Cardiac muscle cell (in vitro differentiated cells and primary cell): ENCODE results near the gene SMAD9. TPM values are rescaled to one million over a fixed set of nuclear protein-coding genes. Genes with fewer than 3 reads are reported as not detected.

Source experiments
- DNase-seq, 2 donors: peaks; one replicate each; pipeline versions ENCODE4 v3.0.0 to v3.0.0-alpha.2; 2010 to 2017; ENCODE audit warnings: low read depth in 1 of 2, low spot score in 1 of 2
- H3K27ac ChIP-seq: fragments of 200-600 bp; sonication (generic); 2 replicates; pipeline ENCODE4 v1.5.1; 2016
- H3K27me3 ChIP-seq: fragments of 200-600 bp; sonication (generic); 2 replicates; pipeline ENCODE4 v1.6.0; 2016; ENCODE audit warnings: control low read depth
- H3K36me3 ChIP-seq: fragments of 200-600 bp; sonication (generic); 2 replicates; pipeline ENCODE4 v1.5.1; 2016; ENCODE audit warnings: control low read depth
- H3K4me1 ChIP-seq: fragments of 200-600 bp; sonication (generic); 2 replicates; pipeline ENCODE4 v1.8.1; 2017; ENCODE audit warnings: low read depth, mild to moderate bottlenecking, mixed run types
- H3K4me3 ChIP-seq: fragments of 200-600 bp; sonication (generic); 2 replicates; pipeline ENCODE4 v1.5.1; 2016; ENCODE audit warnings: mild to moderate bottlenecking
- H3K9me3 ChIP-seq: fragments of 200-600 bp; sonication (generic); 2 replicates; pipeline ENCODE4 v1.5.1; 2017; ENCODE audit warnings: low read depth, mild to moderate bottlenecking, control low read depth
- polyA plus RNA-seq: library from polyadenylated mRNA; unstranded; fragments of >200 nt; fragmentation: Nextera tagmentation; extraction: Ambion mirVana; gene quantifications from 2 replicates; pipeline ENCODE4 v1.2.1, GENCODE V29; 2016
- total RNA-seq: library from RNA; depleted of rRNA; stranded (reverse); fragments of >200 nt; gene quantifications from 2 replicates; pipeline ENCODE4 v1.2.3, GENCODE V29; 2016
- TF ChIP-seq, protein P1 (sequence below): IDR thresholded peaks from 2 replicates; pipeline ENCODE4 v1.5.1; 2012; ENCODE audit warnings: low read depth, mild to moderate bottlenecking, low read length

Gene SMAD9
- total and polyA plus RNA-seq, 2 experiments from 2014 or later: 24.5 to 57.9 TPM

DNA sequence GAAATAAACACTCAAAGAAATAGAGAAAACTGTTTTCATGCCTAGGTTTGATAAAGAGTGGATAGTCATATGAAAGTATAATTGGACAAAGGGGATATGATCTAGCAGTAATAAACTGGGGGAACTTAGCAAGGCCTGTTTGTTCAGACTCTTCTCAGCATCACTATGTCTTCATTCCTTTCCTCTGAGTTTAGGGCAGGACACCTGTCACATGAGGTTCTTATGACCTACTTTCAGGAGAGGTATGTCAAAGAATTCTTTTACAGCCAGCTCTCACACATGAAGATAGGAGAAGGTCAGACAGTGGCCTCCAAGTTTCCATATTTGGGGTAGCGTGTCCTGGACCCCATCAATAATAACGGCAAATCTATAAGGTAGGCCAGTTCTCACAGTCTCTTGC is 112.4 kb downstream of the SMAD9 start:
- H3K27ac ChIP-seq: no peak overlapping the region
- no peaks in the 10 kb centered on the region for H3K36me3 ChIP-seq
- no peaks in the 10 kb centered on the region for H3K27me3 ChIP-seq
- DNase-seq: no peak
- no peak overlapping the region for H3K4me3 ChIP-seq
- no peaks in the 10 kb centered on the region for H3K4me1 ChIP-seq
- no peaks in the 10 kb centered on the region for H3K9me3 ChIP-seq
- TF ChIP-seq, protein P1, sequence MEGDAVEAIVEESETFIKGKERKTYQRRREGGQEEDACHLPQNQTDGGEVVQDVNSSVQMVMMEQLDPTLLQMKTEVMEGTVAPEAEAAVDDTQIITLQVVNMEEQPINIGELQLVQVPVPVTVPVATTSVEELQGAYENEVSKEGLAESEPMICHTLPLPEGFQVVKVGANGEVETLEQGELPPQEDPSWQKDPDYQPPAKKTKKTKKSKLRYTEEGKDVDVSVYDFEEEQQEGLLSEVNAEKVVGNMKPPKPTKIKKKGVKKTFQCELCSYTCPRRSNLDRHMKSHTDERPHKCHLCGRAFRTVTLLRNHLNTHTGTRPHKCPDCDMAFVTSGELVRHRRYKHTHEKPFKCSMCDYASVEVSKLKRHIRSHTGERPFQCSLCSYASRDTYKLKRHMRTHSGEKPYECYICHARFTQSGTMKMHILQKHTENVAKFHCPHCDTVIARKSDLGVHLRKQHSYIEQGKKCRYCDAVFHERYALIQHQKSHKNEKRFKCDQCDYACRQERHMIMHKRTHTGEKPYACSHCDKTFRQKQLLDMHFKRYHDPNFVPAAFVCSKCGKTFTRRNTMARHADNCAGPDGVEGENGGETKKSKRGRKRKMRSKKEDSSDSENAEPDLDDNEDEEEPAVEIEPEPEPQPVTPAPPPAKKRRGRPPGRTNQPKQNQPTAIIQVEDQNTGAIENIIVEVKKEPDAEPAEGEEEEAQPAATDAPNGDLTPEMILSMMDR: no peak

DNA sequence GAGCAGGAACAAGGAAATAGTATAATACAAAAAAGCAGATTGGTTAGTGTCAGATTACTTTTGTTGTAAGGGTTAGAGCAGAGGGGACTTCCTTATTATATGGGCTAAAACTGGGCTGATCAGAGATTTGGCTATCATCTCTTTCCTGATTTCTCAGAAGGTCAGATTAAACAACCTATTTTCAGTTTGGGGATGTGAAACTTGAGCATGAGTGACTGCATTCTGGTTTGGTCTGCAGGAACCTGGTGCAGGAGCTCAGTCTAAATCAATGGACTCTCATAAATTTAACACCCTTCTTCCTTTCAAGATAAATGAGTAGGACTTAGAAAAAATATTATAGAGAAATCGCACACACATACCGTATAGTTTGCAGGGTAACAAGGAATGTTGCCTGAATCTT is 113.9 kb downstream of the SMAD9 start:
- H3K36me3 ChIP-seq: no peaks in the 10 kb centered on the region

DNA sequence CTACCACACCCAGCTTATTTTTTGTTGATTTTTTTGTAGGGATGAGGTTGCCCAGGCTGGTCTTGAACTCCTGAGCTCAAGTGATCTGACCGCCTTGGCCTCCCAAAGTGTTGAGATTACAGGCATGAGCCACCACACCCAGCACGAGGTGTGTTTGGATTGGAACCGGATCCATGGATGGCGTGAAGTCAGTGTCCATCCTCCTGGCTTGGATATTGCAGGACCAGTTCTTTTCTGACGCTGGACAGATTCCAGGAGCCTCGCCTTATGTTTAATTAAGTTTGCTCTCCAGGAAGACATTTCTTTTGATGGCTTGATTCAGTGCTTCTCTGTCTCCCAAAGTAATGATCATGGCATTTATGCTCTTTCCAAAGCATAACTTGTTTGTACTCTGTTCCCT is 115.5 kb downstream of the SMAD9 start:
- no peak for DNase-seq
- TF ChIP-seq, protein P1: no peak
- Histone ChIP-seq H3K27me3 (no peaks in the 10 kb centered on the region), H3K9me3 (no peaks in the 10 kb centered on the region), H3K36me3 (no peaks in the 10 kb centered on the region), H3K4me1 (no peaks in the 10 kb centered on the region), H3K4me3 (no peak overlapping the region), H3K27ac (no peak overlapping the region)

More for the DNA sequence above, 113.9 kb downstream of the SMAD9 start:
- H3K9me3 ChIP-seq: no peaks in the 10 kb centered on the region
- TF ChIP-seq, protein P1: no peak
- no peak overlapping the region for H3K27ac ChIP-seq
- no peak overlapping the region for H3K4me3 ChIP-seq
- H3K4me1 ChIP-seq: no peaks in the 10 kb centered on the region
- DNase-seq: no peak
- no peaks in the 10 kb centered on the region for H3K27me3 ChIP-seq

DNA sequence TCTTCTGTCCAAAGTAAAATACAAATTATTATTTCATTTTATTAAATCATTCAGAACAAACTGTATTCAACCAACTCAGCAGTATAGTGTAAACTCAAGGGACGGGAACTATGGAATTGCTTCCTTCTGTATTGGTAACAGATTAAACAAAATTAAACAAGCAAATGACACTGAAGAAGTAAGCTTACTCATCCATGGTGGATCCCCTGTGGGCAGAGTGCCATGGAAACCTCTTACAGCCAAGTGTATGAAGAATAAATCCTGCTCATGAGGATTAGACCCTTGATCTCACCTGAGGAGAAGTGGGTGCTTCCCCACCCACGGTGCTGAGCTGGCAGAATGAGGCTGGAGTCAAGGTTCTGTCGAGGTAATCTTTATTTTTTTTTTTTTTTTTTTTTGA is 119.0 kb downstream of the SMAD9 start:
- no peak for DNase-seq
- Histone ChIP-seq H3K4me1 (no peaks in the 10 kb centered on the region), H3K27me3 (no peaks in the 10 kb centered on the region), H3K9me3 (no peaks in the 10 kb centered on the region), H3K4me3 (no peak overlapping the region), H3K27ac (no peak overlapping the region), H3K36me3 (no peaks in the 10 kb centered on the region)
- TF ChIP-seq, protein P1: no peak

- no peak overlapping the region for H3K27ac ChIP-seq
Observed at GRCh38 chr13:36796052-36796451, 124.0 kb downstream of the SMAD9 start.

More at GRCh38 chr13:36796052-36796451, 124.0 kb downstream of the SMAD9 start:
- no peaks in the 10 kb centered on the region for H3K27me3 ChIP-seq
- H3K4me1 ChIP-seq: no peaks in the 10 kb centered on the region
- no peaks in the 10 kb centered on the region for H3K36me3 ChIP-seq
- no peak for DNase-seq
- no peak overlapping the region for H3K4me3 ChIP-seq
- no peaks in the 10 kb centered on the region for H3K9me3 ChIP-seq
- TF ChIP-seq, protein P1: no peak
